GM21526 (cell line): Measurements from ENCODE around the gene CIAO2B.

Experiments used
- ATAC-seq: cut with Tn5 transposase; IDR thresholded peaks from one replicate; pipeline ENCODE4 v1.9.1; 2021; ENCODE audit warnings: moderate library complexity; ENCODE audit not compliant: unreplicated experiment, low FRiP score

The CIAO2B gene

GRCh38 chr16:66894055-66894454 lies 40.1 kb downstream of the CIAO2B start:
- no peak for ATAC-seq

- ATAC-seq, result no peak
Observed at GRCh38 chr16:66891797-66892196, 42.4 kb downstream of the CIAO2B start.

- ATAC-seq, result no peak
Observed at GRCh38 chr16:66891360-66891759, 42.8 kb downstream of the CIAO2B start.

DNA sequence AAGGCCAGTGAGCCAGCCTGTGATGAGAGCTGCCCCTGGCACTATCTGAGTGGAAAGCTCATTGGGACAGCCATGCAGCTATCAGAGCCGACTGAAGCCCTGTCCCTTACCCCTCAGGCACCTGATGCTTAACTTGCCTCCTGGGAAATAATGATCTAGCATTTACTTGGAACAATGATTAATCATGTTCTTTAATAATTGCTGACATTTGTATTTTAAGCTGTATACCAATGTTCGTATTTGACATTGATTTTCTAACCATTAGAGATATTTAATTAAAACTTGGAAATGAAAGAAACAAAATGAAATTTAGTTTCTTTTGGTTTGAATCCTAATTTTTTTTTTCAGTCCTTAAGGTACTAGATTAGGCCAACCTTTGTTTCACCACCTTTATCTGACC lies 43.4 kb downstream of the CIAO2B start:
- no peak for ATAC-seq

DNA sequence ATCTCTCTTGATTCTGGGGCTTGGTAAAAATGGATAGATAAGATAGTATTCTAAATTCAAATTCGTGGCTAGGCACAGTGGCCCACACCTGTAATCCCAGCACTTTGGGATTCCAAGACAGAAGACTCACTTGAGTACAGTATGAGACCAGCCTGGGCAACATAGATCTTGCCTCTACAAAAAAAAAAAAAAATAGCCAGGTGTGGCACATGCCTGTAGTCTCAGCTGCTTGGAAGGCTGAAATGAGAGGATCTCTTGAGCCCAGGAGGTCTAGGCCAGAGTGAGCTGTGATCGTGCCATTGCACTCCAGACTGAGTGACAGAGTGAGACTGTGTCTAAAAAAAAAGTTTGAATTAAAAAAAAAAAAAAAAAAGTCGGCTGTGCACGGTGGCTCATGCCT lies 44.6 kb downstream of the CIAO2B start:
- ATAC-seq, result no peak

DNA sequence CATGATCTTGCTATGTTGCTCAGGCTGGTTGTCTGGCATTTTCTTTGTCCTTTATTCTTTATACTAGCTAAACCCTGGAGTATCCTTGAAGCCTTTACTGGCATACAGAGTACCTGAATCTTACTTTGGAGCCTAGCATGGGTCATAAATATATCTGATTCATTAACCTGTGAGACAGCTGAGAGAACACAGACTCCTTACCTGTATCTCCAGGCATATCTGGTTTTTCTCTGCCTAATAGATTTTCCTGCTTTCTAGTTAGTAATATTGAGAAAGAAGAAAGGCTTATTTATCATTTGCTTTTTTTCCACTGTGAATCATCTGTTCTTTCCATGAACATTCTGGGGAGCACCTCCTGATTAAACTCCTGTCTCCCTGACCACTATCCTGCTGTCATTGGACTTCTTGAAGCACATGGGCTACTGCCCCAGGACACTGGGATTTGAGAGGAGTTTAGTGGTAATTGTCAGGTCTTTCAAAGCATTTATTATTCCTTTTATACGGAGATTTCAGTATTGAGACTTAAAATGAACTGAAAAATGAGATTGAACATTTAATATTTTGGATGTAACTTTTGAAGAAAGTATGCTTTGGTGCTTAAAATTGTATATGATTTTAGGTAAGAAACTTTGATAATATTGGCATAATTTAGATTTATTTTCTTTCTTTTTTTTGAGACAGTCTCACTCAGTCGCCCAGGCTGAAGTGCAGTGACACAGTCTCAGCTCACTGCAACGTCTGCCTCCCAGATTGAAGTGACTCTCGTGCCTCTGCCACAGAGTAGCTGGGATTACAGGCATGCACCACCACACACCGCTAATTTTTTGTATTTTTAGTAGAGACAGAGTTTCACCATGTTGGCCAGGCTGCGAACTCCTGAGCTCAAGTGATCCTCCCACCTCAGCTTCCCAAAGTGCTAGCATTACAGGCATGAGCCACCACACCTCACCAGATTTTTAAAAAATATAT lies 45.3 kb downstream of the CIAO2B start:
- ATAC-seq, result no peak

- ATAC-seq, result no peak
Observed at GRCh38 chr16:66886914-66887313, 47.3 kb downstream of the CIAO2B start.

DNA sequence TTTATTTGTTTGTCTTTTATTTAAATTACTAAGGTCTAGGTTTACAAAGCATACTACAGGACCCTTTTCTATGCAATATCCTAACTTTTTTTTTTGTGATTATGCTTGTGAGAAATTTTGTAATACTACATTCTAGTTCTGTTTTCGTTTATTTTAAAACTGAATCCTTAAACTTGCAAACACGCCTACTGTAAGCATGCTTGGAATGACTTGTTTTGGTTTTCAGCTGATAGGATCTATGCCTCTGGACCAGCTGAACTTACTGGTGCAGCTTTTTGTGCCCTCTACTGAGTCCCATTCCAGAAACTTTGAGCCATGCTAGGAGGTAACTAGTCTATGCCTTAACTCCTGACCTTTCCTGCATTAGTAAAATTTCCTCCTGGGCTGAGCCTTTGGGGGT lies 47.9 kb downstream of the CIAO2B start:
- no peak for ATAC-seq

- ATAC-seq, result no peak
Observed at GRCh38 chr16:66885491-66885890, 48.7 kb downstream of the CIAO2B start.

DNA sequence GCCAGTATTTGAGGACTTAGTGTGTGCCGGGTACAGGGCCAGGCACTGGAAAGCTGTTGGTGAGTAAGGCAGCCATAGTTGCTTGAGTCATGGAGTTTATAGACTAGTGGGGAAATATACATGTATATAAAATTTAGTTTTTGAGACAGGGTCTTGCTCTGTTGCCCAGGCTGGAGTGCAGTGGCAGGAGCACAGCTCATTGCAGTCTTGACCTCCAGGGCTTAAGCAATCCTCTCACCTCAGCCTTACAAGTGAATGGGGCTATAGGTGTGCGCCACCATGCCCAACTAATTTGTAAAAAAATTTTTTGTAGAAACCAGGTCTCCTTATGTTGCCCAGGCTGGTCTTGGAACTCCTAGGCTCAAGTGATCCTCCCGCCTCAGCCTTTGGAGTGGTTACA lies 51.5 kb downstream of the CIAO2B start:
- ATAC-seq, result no peak
